Astrocyte (in vitro differentiated cells and primary cell): Measurements from ENCODE around the gene SPATA24. TPM values are rescaled to one million over a fixed set of nuclear protein-coding genes. Genes with fewer than 3 reads are reported as not detected.
"Not testable (repeated sequence)": the region's sequence is repeated elsewhere in the genome, so short reads cannot be mapped to it uniquely, and the experiment has no call there.

Experiments
- DNase-seq: peaks from one replicate; pipeline ENCODE4 v3.0.0-alpha.2; 2010; ENCODE audit warnings: low read depth
- FAIRE-seq: peaks from 2 replicates; lab custom pipeline; 2011; peaks lifted over from hg19 to GRCh38; lab: Jason Lieb, UNC
- H2AFZ ChIP-seq: 2 replicates; pipeline ENCODE4 v1.6.0; 2012; ENCODE audit warnings: low read depth, low read length, inconsistent platforms
- H3K27ac ChIP-seq: 2 replicates; pipeline ENCODE4 v1.5.1; 2011; ENCODE audit warnings: low read depth, low read length, inconsistent platforms
- H3K27me3 ChIP-seq: 2 replicates; pipeline ENCODE4 v1.6.0; 2011; ENCODE audit warnings: low read length, inconsistent platforms; ENCODE audit not compliant: insufficient read depth
- H3K36me3 ChIP-seq: 2 replicates; pipeline ENCODE4 v1.5.1; 2011; ENCODE audit warnings: low read length, inconsistent platforms; ENCODE audit not compliant: insufficient read depth
- H3K4me1 ChIP-seq: 2 replicates; pipeline ENCODE4 v1.5.1; 2011; ENCODE audit warnings: low read length, inconsistent platforms; ENCODE audit not compliant: insufficient read depth
- H3K4me2 ChIP-seq: 2 replicates; pipeline ENCODE4 v1.6.0; 2012; ENCODE audit warnings: low read length, inconsistent platforms
- H3K4me3 ChIP-seq: 2 replicates; pipeline ENCODE4 v1.5.1; 2011; ENCODE audit warnings: low read depth, mild to moderate bottlenecking, low read length, inconsistent platforms; ENCODE audit not compliant: insufficient read depth
- H3K79me2 ChIP-seq: 2 replicates; pipeline ENCODE4 v1.6.0; 2012; ENCODE audit warnings: mild to moderate bottlenecking, low read length, inconsistent platforms; ENCODE audit not compliant: insufficient read depth
- H3K9ac ChIP-seq: 2 replicates; pipeline ENCODE4 v1.6.0; 2012; ENCODE audit warnings: mild to moderate bottlenecking, low read length, inconsistent platforms
- H3K9me3 ChIP-seq: 2 replicates; pipeline ENCODE4 v1.5.1; 2012; ENCODE audit warnings: low read depth, mild to moderate bottlenecking, low read length, inconsistent platforms; ENCODE audit not compliant: insufficient read depth
- H4K20me1 ChIP-seq: 2 replicates; pipeline ENCODE4 v1.6.0; 2012; ENCODE audit warnings: low read length, inconsistent platforms; ENCODE audit not compliant: insufficient read depth
- H3K27ac Mint-ChIP-seq: one replicate; pipeline ENCODE4 v1.8.0; 2021; ENCODE audit warnings: mild to moderate bottlenecking, mixed read lengths; ENCODE audit not compliant: unreplicated experiment
- H3K27me3 Mint-ChIP-seq: one replicate; pipeline ENCODE4 v1.8.0; 2021; ENCODE audit warnings: low read depth, mixed read lengths; ENCODE audit not compliant: unreplicated experiment
- H3K36me3 Mint-ChIP-seq: one replicate; pipeline ENCODE4 v1.8.0; 2021; ENCODE audit warnings: low read depth, mixed read lengths; ENCODE audit not compliant: unreplicated experiment
- H3K4me1 Mint-ChIP-seq: one replicate; pipeline ENCODE4 v1.8.0; 2021; ENCODE audit warnings: low read depth, mixed read lengths; ENCODE audit not compliant: unreplicated experiment
- H3K4me3 Mint-ChIP-seq: one replicate; pipeline ENCODE4 v1.8.0; 2021; ENCODE audit warnings: mild to moderate bottlenecking, moderate library complexity, mixed read lengths; ENCODE audit not compliant: unreplicated experiment
- H3K9me3 Mint-ChIP-seq: one replicate; pipeline ENCODE4 v1.8.0; 2021; ENCODE audit warnings: mild to moderate bottlenecking, mixed read lengths; ENCODE audit not compliant: unreplicated experiment
- EZH2 ChIP-seq: IDR thresholded peaks from 2 replicates; pipeline ENCODE4 v1.6.1; 2012; ENCODE audit warnings: mild to moderate bottlenecking, low read length, inconsistent platforms; ENCODE audit not compliant: insufficient read depth
- total RNA-seq: library from RNA; stranded (reverse); gene quantifications from 2 replicates; pipeline ENCODE4 v1.2.1, GENCODE V29; 2021
- TF ChIP-seq, protein P1 (sequence below): IDR thresholded peaks from 2 replicates; pipeline ENCODE4 v1.5.1; 2011; ENCODE audit warnings: low read depth, mild to moderate bottlenecking, inconsistent platforms, low read length, moderate library complexity; ENCODE audit not compliant: insufficient read depth

The SPATA24 gene
- total RNA-seq, 1 donor from 2014 or later: 5.2 TPM

- peaks cover 30% of the 10 kb centered on the region for H3K4me1 ChIP-seq
- Mint-ChIP-seq H3K9me3 (no peaks in the 10 kb centered on the region), H3K36me3 (no peaks in the 10 kb centered on the region), H3K27ac (no peak overlapping the region), H3K4me3 (no peak overlapping the region), H3K4me1 (peaks cover 11% of the 10 kb centered on the region), H3K27me3 (peaks cover 5% of the 10 kb centered on the region)
- no peak overlapping the region for H3K27ac ChIP-seq
- FAIRE-seq: no peak
- H3K79me2 ChIP-seq: no peaks in the 10 kb centered on the region
- H3K9ac ChIP-seq: no peak overlapping the region
- H3K4me3 ChIP-seq: no peak overlapping the region
- H3K36me3 ChIP-seq: no peaks in the 10 kb centered on the region
- no peaks in the 10 kb centered on the region for H3K9me3 ChIP-seq
- H2AFZ ChIP-seq: no peak overlapping the region
- peak; percentile 85 for DNase-seq
- no peak overlapping the region for H3K4me2 ChIP-seq
- TF ChIP-seq, protein P1, sequence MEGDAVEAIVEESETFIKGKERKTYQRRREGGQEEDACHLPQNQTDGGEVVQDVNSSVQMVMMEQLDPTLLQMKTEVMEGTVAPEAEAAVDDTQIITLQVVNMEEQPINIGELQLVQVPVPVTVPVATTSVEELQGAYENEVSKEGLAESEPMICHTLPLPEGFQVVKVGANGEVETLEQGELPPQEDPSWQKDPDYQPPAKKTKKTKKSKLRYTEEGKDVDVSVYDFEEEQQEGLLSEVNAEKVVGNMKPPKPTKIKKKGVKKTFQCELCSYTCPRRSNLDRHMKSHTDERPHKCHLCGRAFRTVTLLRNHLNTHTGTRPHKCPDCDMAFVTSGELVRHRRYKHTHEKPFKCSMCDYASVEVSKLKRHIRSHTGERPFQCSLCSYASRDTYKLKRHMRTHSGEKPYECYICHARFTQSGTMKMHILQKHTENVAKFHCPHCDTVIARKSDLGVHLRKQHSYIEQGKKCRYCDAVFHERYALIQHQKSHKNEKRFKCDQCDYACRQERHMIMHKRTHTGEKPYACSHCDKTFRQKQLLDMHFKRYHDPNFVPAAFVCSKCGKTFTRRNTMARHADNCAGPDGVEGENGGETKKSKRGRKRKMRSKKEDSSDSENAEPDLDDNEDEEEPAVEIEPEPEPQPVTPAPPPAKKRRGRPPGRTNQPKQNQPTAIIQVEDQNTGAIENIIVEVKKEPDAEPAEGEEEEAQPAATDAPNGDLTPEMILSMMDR: no peak
- TF ChIP-seq EZH2: no peak
- H4K20me1 ChIP-seq: no peaks in the 10 kb centered on the region
- no peaks in the 10 kb centered on the region for H3K27me3 ChIP-seq
These were observed 41.7 kb upstream of the SPATA24 start for GRCh38 chr5:139445325-139446170.

- Histone ChIP-seq H3K36me3 (no peaks in the 10 kb centered on the region), H3K4me3 (no peak overlapping the region), H3K27ac (peak overlapping the region; percentile 39), H3K27me3 (no peaks in the 10 kb centered on the region), H4K20me1 (no peaks in the 10 kb centered on the region), H3K4me2 (peak overlapping the region; percentile 57), H2AFZ (no peak overlapping the region), H3K79me2 (no peaks in the 10 kb centered on the region), H3K4me1 (peaks cover 34% of the 10 kb centered on the region), H3K9ac (peak overlapping the region; percentile 12), H3K9me3 (no peaks in the 10 kb centered on the region)
- Mint-ChIP-seq H3K4me3 (no peak overlapping the region), H3K9me3 (no peaks in the 10 kb centered on the region), H3K36me3 (no peaks in the 10 kb centered on the region), H3K27me3 (peaks cover 5% of the 10 kb centered on the region), H3K27ac (peak overlapping the region; percentile 38), H3K4me1 (peaks cover 14% of the 10 kb centered on the region)
- DNase-seq: peak; percentile 91
- TF ChIP-seq EZH2: no peak
- TF ChIP-seq, protein P1: no peak
- peak; percentile 71 for FAIRE-seq
These were observed 40.1 kb upstream of the SPATA24 start for GRCh38 chr5:139443831-139444453.

DNA sequence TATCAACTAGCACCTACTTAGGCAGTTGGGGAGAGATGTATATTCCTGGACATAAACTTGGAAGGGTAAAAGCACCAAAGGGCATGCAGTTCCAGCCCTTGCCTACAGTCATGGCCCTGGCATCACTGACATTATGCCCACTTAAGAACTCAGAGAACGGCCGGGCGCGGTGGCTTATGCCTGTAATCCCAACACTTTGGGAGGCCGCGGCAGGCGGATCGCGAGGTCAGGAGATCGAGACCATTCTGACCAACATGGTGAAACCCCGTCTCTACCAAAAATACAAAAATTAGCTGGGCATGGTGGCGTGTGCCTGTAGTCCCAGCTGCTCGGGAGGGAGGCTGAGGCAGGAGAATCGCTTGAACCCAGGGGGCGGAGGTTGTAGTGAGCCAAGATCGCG lies 36.5 kb upstream of the SPATA24 start:
- not testable (repeated sequence) for H3K4me3 ChIP-seq, H2AFZ ChIP-seq, H3K27ac Mint-ChIP-seq, H3K79me2 ChIP-seq, H3K9me3 ChIP-seq, H4K20me1 ChIP-seq, H3K4me3 Mint-ChIP-seq, H3K27me3 ChIP-seq, H3K4me2 ChIP-seq, FAIRE-seq, H3K4me1 Mint-ChIP-seq, H3K9me3 Mint-ChIP-seq, H3K36me3 ChIP-seq, H3K36me3 Mint-ChIP-seq, H3K9ac ChIP-seq, H3K27me3 Mint-ChIP-seq, DNase-seq, H3K27ac ChIP-seq
- H3K4me1 ChIP-seq: peaks cover 33% of the 10 kb centered on the region
